GM10266 (cell line): ENCODE data around the gene MAL.

Experiments
- DNase-seq: peaks from one replicate; pipeline ENCODE4 v3.0.0; 2012; ENCODE audit errors: extremely low spot score
- CTCF ChIP-seq: IDR thresholded peaks from 2 replicates; pipeline ENCODE4 v1.5.1; 2012; ENCODE audit warnings: mild to moderate bottlenecking, low read depth; ENCODE audit not compliant: control insufficient read depth, insufficient read depth; ENCODE audit errors: missing control alignments

Gene MAL

GRCh38 chr2:95021847-95022246 is 3.7 kb upstream of the MAL start:
- no peak for DNase-seq
- TF ChIP-seq CTCF: no peak

GRCh38 chr2:95022309-95023221 is 2.9 kb upstream of the MAL start:
- peak; percentile 89 for DNase-seq
- TF ChIP-seq CTCF: peak; percentile 96

GRCh38 chr2:95023222-95023597 is 2.3 kb upstream of the MAL start:
- peak; percentile 72 for TF ChIP-seq CTCF
- peak; percentile 76 for DNase-seq

GRCh38 chr2:95024371-95024770 is 1.1 kb upstream of the MAL start:
- no peak for DNase-seq
- no peak for TF ChIP-seq CTCF

GRCh38 chr2:95024960-95025405 is 525 bp upstream of the MAL start:
- DNase-seq: no peak
- TF ChIP-seq CTCF: no peak

- DNase-seq: no peak
Observed at GRCh38 chr2:95026471-95027368, 1.2 kb downstream of the MAL start.

More at GRCh38 chr2:95026471-95027368, 1.2 kb downstream of the MAL start:
- TF ChIP-seq CTCF: no peak
